ENCODE data around the gene TNS1.

DNA sequence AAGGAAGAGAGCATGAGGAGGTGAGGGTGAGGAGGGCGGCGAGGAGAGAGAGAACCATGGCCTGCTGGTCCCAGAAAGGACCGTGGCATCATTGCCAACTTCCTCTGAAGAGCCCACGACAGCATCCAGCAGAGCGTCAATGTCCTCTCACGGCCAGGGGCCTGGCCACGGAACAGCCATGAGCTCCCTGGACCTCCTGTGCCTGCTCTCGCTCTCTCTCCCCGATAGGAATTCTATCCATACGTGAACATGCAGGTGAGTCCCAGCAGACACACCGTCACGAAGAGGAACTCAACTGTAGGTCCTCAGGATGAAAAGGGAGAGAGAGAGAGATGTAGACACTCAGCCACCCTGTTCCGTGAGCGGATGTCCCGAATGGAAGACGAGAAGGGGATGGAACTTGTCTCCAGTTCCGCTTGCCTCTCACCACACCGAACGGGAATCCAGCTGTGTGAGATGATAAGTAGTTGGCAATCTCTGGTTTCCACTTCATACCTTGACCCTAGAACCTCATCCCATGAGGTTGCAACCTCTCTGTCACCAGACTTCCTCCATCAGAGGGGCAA, 107.6 kb downstream of the TNS1 start:
- no peak for TF ChIP-seq POLR2AphosphoS5 (IDR thresholded peaks at IDR 0.05; ENCODE audit: borderline replicate concordance, low read depth, low read length)
- TF ChIP-seq EZH2 (IDR thresholded peaks at IDR 0.05): no peak

All from SK-N-MC (cell line).